Uterus (tissue), 4 donors: ENCODE measurements around the gene ARID5A. TPM values are rescaled to one million over a fixed set of nuclear protein-coding genes. Genes with fewer than 3 reads are reported as not detected.

ENCODE experiments used
- DNase-seq, 2 donors: peaks; one replicate each; pipeline ENCODE4 v3.0.0-alpha.2; 2019 to 2020
- H3K27ac ChIP-seq, 2 donors: fragments of 200-600 bp; sonication (generic); 1 replicate in 1 of 2; 2 replicates in 1 of 2; pipeline ENCODE4 v1.5.1; 2016 to 2018
- H3K27me3 ChIP-seq, 2 donors: fragments of 200-600 bp; sonication (generic); one replicate each; pipeline ENCODE4 v1.5.1; 2018 to 2019; ENCODE audit warnings: control low read depth in 1 of 2
- H3K36me3 ChIP-seq, 2 donors: fragments of 200-600 bp; sonication (generic); one replicate each; pipeline ENCODE4 v1.5.1; 2019; ENCODE audit warnings: control low read depth in 1 of 2
- H3K4me1 ChIP-seq, 2 donors: fragments of 200-600 bp; sonication (generic); one replicate each; pipeline ENCODE4 v1.5.1; 2018 to 2019; ENCODE audit warnings: control low read depth in 1 of 2
- H3K4me3 ChIP-seq, 2 donors: fragments of 200-600 bp; sonication (generic); 1 replicate in 1 of 2; 2 replicates in 1 of 2; pipeline ENCODE4 v1.5.1; 2018 to 2019; ENCODE audit warnings: mild to moderate bottlenecking in 1 of 2
- H3K9me3 ChIP-seq, 2 donors: fragments of 200-600 bp; sonication (generic); one replicate each; pipeline ENCODE4 v1.5.1; 2019; ENCODE audit warnings: control low read depth in 1 of 2
- POLR2A ChIP-seq, 2 donors: fragments of 450-650 bp; IDR thresholded peaks; one replicate each; pipeline ENCODE4 v1.6.1; 2016; ENCODE audit warnings: antibody characterized with exemption in 2 of 2, mild to moderate bottlenecking in 1 of 2, moderate library complexity in 1 of 2
- intact Hi-C: fragments of 100-400 bp; cut with DNase I; formaldehyde crosslinking; loops from one replicate; pipeline ENCODE4 v1.15.1; 2023; ENCODE audit warnings: low total_unique reads
- total RNA-seq, 4 donors: library from RNA; depleted of rRNA in 3 of 4; stranded (reverse); fragments of >200 nt in 3 of 4; gene quantifications; one replicate each; pipeline versions ENCODE4 v1.1.0 to v1.2.4, GENCODE V29; 2014 to 2023
- TF ChIP-seq, protein P1 (sequence below), 4 experiments: fragments of 200-600 bp in 2 of 4; fragments of 450-650 bp in 2 of 4; sonication (generic) in 2 of 4; IDR thresholded peaks; one replicate each; pipeline ENCODE4 v1.5.1; 2016 to 2019; ENCODE audit warnings: antibody characterized with exemption in 4 of 4, mild to moderate bottlenecking in 2 of 4, moderate library complexity in 1 of 4
- donor health status: DM: yes; HTN: yes; CAD: no.

ARID5A gene
- total RNA-seq, 4 donors from 2014 or later = 15.1 to 73.5 (median 36.3) TPM

DNA sequence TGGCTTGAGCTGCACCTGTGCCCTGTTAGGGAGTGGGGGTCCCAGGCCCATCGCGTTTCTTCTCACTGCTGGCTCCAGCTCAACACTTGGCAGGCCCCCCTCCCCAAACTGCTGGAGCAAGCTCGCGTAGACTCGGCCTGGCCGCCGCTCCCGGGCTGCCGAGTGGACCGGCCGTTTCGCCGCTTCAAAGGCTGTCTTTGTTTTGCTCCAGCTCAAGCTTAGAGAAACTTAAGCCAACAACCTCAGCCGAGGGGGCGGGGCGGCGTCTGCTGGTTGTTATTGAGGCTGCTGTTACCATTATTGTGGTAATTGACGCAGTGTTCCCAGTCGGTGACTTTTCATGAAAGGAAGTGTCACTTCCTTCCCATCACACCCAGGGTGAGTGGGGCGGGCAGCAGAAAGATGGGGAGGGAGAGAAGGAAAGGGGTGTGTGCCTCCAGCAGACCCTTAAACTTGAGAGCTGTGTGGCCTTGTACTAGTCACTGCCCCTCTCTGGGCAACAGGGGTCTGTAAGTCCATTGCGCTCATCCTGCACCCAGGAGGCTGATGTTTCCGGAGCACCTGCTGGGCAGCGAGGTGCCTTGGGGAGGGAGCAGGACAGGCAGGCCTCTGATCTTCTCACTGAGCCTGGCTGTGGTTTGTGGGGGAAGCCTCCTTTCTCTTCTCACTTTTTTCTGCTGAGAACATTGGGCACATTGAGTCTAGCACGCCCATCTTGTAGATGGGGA, 2.1 kb downstream of the ARID5A start:
- H3K4me3 ChIP-seq = peak overlapping the region; percentile 41 to 92
- intact Hi-C loops = no loop called here
- H3K9me3 ChIP-seq = no peaks in the 10 kb centered on the region
- TF ChIP-seq POLR2A (IDR thresholded peaks at IDR 0.05) = peak; percentile 68 to 69
- TF ChIP-seq, protein P1, sequence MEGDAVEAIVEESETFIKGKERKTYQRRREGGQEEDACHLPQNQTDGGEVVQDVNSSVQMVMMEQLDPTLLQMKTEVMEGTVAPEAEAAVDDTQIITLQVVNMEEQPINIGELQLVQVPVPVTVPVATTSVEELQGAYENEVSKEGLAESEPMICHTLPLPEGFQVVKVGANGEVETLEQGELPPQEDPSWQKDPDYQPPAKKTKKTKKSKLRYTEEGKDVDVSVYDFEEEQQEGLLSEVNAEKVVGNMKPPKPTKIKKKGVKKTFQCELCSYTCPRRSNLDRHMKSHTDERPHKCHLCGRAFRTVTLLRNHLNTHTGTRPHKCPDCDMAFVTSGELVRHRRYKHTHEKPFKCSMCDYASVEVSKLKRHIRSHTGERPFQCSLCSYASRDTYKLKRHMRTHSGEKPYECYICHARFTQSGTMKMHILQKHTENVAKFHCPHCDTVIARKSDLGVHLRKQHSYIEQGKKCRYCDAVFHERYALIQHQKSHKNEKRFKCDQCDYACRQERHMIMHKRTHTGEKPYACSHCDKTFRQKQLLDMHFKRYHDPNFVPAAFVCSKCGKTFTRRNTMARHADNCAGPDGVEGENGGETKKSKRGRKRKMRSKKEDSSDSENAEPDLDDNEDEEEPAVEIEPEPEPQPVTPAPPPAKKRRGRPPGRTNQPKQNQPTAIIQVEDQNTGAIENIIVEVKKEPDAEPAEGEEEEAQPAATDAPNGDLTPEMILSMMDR (IDR thresholded peaks at IDR 0.05) = no peak
- peaks cover 13 to 32% of the 10 kb centered on the region in 2 donors for H3K4me1 ChIP-seq
- H3K27me3 ChIP-seq = no peaks in the 10 kb centered on the region
- DNase-seq = peak; percentile 62 to 80
- no peaks in the 10 kb centered on the region for H3K36me3 ChIP-seq
- peak overlapping the region; percentile 100 for H3K27ac ChIP-seq

DNA sequence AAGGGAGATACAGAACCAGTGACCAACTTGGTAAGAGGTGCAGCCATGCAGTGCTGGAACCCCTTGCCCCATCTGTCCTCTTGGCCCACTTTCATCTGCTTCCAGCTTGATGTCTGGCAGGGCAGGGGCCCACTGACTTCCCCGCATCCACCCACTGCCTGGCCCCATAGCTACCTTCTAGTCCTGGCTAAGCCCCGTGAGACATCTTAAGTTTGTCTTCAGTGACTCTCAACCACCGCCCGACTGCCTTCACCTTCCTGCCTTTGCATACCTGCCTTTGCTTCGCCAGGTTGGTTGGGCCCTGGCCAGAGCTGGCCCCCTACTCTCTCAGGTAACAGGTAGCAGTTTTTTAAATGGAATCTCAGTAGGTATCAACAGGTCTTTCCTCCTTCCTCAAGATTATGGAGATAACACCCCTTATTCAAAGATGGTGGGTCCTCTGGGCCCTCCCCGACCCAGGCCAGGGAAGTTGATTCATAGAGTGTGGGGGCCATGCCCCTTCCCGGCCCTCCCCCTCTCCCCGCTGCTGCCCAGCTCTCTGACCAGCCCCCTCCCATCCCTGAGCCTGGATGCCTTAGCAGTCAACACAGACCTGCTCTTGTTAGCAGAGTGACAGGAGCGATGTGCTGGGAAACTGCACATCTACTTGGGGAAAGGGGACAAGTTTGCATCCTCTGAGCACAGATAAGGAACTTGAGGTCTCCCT, 2.8 kb downstream of the ARID5A start:
- H3K4me1 ChIP-seq = peaks cover 8 to 25% of the 10 kb centered on the region in 2 donors
- H3K27me3 ChIP-seq = no peaks in the 10 kb centered on the region
- H3K27ac ChIP-seq = peak overlapping the region; percentile 100
- H3K36me3 ChIP-seq = no peaks in the 10 kb centered on the region
- TF ChIP-seq POLR2A (IDR thresholded peaks at IDR 0.05) = no peak
- TF ChIP-seq, protein P1 (IDR thresholded peaks at IDR 0.05) = no peak
- H3K4me3 ChIP-seq = peak overlapping the region in 1 of 2 donors; percentile 92
- intact Hi-C loops = no loop called here
- H3K9me3 ChIP-seq = no peaks in the 10 kb centered on the region
- no peak for DNase-seq

DNA sequence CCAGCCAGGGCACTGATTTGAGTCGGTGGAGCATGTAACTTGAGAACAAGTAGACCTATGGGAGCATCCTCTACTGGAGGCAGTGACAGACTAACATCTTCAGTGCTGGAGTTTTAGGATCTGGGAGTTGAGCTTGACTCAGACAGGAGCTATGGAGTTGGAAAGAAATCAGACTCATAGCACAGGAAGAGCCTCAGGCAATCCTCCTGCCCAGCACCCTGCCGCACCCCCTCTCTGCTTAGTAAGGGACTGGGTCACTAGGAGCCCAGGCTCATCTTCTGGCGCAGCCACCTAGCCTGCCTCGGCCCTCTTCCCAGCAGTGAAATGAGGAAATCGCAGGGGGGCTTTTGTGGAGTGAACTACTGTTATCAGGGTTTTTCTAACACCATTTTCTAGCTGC, 3.6 kb downstream of the ARID5A start:
- TF ChIP-seq, protein P1 (IDR thresholded peaks at IDR 0.05) = no peak
- TF ChIP-seq POLR2A (IDR thresholded peaks at IDR 0.05) = no peak
- peaks cover 7 to 19% of the 10 kb centered on the region in 2 donors for H3K4me1 ChIP-seq
- H3K4me3 ChIP-seq = no peak overlapping the region
- H3K9me3 ChIP-seq = no peaks in the 10 kb centered on the region
- no peaks in the 10 kb centered on the region for H3K27me3 ChIP-seq
- intact Hi-C loops = no loop called here
- no peaks in the 10 kb centered on the region for H3K36me3 ChIP-seq
- DNase-seq = no peak
- peak overlapping the region; percentile 100 for H3K27ac ChIP-seq

DNA sequence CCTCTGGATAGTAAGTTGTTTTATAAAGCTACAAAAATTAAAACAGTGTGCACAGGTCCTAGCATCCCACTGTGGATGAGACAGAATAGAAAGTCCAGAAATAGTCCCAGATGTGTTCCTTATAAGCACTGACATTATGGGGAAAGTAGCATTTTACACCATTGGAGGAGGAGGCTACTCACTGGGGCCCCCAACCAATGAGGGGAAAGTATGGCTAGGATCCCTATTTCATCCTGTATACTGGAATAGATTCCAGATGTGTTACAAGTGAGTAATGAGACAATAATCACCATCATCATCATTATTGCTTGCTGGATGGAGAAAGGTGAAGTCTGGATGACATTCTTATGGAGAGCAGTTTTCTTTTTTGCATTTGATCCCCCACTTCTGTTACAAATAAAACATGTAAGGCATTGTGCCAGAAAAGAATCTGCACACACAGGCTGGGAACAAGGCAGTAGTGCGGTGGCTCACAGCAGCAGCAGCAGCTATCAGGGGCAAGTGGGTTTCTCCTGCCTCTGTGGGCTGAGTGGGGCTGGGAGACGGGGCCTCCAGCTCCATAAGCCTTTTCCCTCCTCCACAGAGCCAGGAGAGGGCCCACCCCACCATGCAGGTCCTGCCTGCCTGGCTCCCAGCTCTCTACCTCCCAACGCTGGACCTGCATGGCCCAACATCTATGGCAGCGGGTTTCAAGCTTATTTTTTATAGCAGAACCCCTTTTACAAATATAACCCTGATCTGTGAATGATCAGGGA, 5.0 kb downstream of the ARID5A start:
- Histone ChIP-seq H3K9me3 (no peaks in the 10 kb centered on the region), H3K4me1 (peaks cover 7 to 19% of the 10 kb centered on the region in 2 donors), H3K4me3 (no peak overlapping the region), H3K27ac (no peak overlapping the region), H3K36me3 (no peaks in the 10 kb centered on the region), H3K27me3 (no peaks in the 10 kb centered on the region)
- no peak for DNase-seq
- intact Hi-C loops = no loop called here
- TF ChIP-seq POLR2A (IDR thresholded peaks at IDR 0.05) = no peak
- TF ChIP-seq, protein P1 (IDR thresholded peaks at IDR 0.05) = no peak
